ENCODE results near the gene TRIP12.

DNA sequence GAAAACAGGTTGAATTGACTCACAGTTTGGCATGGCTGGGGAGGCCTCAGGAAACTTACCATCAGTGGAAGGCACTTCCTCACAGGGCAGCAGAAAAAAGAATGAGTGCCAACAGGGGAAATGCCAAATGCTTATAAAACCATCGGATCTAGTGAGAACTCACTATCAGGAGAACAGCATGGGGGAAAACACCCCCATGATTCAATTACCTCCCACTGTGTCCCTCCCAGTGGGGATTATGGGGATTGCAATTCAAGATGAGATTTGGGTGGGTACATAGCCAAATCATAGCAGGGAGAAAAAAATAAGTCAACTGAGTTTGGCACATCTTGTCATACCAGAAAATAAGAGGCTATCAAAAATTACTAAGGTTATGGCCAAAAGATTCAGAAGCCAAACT is 96.3 kb downstream of the TRIP12 start:
- TF ChIP-seq, protein P1, sequence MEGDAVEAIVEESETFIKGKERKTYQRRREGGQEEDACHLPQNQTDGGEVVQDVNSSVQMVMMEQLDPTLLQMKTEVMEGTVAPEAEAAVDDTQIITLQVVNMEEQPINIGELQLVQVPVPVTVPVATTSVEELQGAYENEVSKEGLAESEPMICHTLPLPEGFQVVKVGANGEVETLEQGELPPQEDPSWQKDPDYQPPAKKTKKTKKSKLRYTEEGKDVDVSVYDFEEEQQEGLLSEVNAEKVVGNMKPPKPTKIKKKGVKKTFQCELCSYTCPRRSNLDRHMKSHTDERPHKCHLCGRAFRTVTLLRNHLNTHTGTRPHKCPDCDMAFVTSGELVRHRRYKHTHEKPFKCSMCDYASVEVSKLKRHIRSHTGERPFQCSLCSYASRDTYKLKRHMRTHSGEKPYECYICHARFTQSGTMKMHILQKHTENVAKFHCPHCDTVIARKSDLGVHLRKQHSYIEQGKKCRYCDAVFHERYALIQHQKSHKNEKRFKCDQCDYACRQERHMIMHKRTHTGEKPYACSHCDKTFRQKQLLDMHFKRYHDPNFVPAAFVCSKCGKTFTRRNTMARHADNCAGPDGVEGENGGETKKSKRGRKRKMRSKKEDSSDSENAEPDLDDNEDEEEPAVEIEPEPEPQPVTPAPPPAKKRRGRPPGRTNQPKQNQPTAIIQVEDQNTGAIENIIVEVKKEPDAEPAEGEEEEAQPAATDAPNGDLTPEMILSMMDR (IDR thresholded peaks at IDR 0.05): no peak
- TF ChIP-seq EZH2 (IDR thresholded peaks at IDR 0.05; ENCODE audit: borderline replicate concordance, insufficient read depth, low read depth, low read length, poor library complexity, severe bottlenecking): no peak
